Fibroblast of the aortic adventitia (primary cell): ENCODE measurements around the gene RAP1GAP2. TPM values are rescaled to one million over a fixed set of nuclear protein-coding genes. Genes with fewer than 3 reads are reported as not detected.

Experiments
- DNase-seq: peaks from one replicate; pipeline ENCODE4 v3.0.0-alpha.2; 2010; ENCODE audit warnings: low read depth
- H3K4me3 ChIP-seq: 2 replicates; pipeline ENCODE4 v1.5.1; 2011; ENCODE audit warnings: low read depth, mild to moderate bottlenecking, control low read depth, low read length, moderate library complexity
- total RNA-seq: library from RNA; depleted of rRNA; stranded (reverse); fragments of >200 nt; gene quantifications from 2 replicates; pipeline ENCODE4 v1.2.3, GENCODE V29; 2012; ENCODE audit warnings: low replicate concordance
- TF ChIP-seq, protein P1 (sequence below): IDR thresholded peaks from 2 replicates; pipeline ENCODE4 v1.5.1; 2011; ENCODE audit warnings: mild to moderate bottlenecking, low read length, control low read depth, inconsistent platforms; ENCODE audit not compliant: insufficient read depth

The RAP1GAP2 gene
- total RNA-seq, 1 donor: 5.0 TPM

GRCh38 chr17:2947588-2947950 lies 151.3 kb downstream of the RAP1GAP2 start:
- H3K4me3 ChIP-seq: no peak overlapping the region
- no peak for DNase-seq
- TF ChIP-seq, protein P1, sequence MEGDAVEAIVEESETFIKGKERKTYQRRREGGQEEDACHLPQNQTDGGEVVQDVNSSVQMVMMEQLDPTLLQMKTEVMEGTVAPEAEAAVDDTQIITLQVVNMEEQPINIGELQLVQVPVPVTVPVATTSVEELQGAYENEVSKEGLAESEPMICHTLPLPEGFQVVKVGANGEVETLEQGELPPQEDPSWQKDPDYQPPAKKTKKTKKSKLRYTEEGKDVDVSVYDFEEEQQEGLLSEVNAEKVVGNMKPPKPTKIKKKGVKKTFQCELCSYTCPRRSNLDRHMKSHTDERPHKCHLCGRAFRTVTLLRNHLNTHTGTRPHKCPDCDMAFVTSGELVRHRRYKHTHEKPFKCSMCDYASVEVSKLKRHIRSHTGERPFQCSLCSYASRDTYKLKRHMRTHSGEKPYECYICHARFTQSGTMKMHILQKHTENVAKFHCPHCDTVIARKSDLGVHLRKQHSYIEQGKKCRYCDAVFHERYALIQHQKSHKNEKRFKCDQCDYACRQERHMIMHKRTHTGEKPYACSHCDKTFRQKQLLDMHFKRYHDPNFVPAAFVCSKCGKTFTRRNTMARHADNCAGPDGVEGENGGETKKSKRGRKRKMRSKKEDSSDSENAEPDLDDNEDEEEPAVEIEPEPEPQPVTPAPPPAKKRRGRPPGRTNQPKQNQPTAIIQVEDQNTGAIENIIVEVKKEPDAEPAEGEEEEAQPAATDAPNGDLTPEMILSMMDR: no peak

GRCh38 chr17:2947996-2948550 lies 151.8 kb downstream of the RAP1GAP2 start:
- no peak for DNase-seq
- TF ChIP-seq, protein P1: no peak
- no peak overlapping the region for H3K4me3 ChIP-seq

DNA sequence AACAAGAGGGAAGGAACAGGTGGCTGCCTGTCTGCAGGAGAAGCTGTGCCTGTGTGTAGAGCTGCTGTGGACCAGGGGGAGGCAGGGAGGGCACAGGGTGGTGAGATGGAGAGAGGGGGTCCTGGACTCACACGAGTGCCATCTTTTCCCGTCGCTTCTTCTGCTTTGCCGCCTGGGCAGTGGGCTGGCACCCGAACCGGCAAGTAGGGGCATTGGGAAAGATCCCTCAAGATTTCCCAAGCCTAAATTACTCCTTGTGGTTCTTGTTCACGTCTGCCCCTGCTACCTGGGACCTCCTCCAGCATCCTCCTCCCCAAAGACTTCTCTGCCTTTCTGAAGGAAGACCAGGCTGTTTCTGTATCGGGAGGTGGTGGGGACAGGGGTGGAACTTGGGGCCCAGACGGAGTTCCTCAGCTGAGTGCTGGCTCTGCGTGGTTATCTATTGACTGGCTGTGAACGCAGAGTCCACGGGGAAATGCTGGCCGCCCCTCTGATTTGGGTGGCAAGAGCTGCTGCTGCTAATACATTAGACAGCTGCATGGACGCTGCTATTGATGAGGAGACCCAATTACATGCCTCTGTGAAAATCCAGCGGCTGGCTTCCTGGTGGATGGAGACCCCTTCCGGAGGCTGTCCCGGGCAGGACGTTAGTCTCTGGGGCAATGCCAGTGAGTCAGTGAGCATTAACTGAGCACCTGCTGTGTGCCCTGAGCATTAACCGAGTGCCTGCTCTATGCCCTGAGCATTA lies 152.7 kb downstream of the RAP1GAP2 start:
- no peak overlapping the region for H3K4me3 ChIP-seq
- DNase-seq: no peak
- TF ChIP-seq, protein P1: no peak

- peak; percentile 60 for DNase-seq
- TF ChIP-seq, protein P1: no peak
- H3K4me3 ChIP-seq: no peak overlapping the region
Measured at GRCh38 chr17:2949469-2950044, 153.3 kb downstream of the RAP1GAP2 start.

DNA sequence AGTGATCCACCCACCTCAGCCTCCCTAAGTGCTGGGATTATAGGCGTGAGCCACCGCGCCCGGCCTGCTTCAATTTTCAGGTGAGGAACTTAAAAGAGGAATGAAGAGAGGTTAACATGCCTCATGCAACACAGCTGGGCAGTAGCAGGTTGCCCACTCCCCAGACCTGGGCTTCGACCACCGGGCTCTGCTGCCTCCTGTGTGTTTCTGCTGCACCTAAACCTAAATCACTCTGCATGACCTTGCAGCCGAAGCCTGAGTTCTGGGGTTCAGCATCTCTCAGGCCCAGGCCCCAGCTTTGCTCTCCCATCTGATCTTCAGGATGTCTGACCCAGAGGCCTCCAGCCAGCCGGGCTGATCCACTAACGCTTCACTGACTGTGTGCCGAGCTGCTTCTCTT lies 154.6 kb downstream of the RAP1GAP2 start:
- DNase-seq: no peak
- TF ChIP-seq, protein P1: no peak
- no peak overlapping the region for H3K4me3 ChIP-seq

- no peak for DNase-seq
- TF ChIP-seq, protein P1: no peak
- H3K4me3 ChIP-seq: no peak overlapping the region
Measured at GRCh38 chr17:2952174-2952845, 156.1 kb downstream of the RAP1GAP2 start.
